Measurements from ENCODE around the gene CPN2. TPM values are rescaled to one million over a fixed set of nuclear protein-coding genes. Genes with fewer than 3 reads are reported as not detected.

CPN2 gene
- total and polyA plus RNA-seq, 2 of the 13 experiments (the other 11 are each of a cell fraction or from before 2014, with no cell fraction given): 26.7 to 27.7 TPM

DNA sequence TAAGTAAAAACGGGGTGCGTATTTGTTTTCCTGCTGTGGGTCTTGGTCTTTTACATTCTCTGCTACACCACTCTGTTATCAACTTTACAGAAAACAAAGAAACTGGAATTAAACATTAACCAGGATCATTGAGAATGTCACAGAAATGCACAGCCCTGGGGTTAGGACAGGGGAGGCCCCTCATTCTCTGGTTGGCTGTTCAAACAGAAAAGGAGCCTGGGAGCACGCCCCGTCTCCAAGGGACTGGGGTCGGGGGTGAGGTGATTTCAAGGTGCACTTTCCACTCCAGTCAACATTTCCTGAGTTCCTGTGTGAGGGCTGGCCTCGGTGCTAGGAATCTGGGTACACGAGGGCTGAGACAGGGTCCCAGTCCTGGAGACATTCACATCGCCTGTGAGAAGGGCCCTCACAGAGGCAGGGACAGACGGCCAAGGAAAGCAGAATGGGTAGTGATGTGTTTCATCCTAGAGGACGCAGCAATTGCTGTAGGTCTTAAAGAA, 30.3 kb downstream of the CPN2 start (continued):
- TF ChIP-seq BCL6 (CRISPR knock-in tag; IDR thresholded peaks at IDR 0.05): peak; percentile 68; the same call in 1 of the 2 replicates
- TF ChIP-seq, protein P1, sequence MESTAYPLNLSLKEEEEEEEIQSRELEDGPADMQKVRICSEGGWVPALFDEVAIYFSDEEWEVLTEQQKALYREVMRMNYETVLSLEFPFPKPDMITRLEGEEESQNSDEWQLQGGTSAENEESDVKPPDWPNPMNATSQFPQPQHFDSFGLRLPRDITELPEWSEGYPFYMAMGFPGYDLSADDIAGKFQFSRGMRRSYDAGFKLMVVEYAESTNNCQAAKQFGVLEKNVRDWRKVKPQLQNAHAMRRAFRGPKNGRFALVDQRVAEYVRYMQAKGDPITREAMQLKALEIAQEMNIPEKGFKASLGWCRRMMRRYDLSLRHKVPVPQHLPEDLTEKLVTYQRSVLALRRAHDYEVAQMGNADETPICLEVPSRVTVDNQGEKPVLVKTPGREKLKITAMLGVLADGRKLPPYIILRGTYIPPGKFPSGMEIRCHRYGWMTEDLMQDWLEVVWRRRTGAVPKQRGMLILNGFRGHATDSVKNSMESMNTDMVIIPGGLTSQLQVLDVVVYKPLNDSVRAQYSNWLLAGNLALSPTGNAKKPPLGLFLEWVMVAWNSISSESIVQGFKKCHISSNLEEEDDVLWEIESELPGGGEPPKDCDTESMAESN (CRISPR knock-in tag; conservative IDR thresholded peaks at IDR 0.05): no peak
- TF ChIP-seq KLF12 (CRISPR knock-in tag; IDR thresholded peaks at IDR 0.05; ENCODE audit: borderline replicate concordance): no peak
- TF ChIP-seq, protein P2, sequence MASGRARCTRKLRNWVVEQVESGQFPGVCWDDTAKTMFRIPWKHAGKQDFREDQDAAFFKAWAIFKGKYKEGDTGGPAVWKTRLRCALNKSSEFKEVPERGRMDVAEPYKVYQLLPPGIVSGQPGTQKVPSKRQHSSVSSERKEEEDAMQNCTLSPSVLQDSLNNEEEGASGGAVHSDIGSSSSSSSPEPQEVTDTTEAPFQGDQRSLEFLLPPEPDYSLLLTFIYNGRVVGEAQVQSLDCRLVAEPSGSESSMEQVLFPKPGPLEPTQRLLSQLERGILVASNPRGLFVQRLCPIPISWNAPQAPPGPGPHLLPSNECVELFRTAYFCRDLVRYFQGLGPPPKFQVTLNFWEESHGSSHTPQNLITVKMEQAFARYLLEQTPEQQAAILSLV (CRISPR knock-in tag; IDR thresholded peaks at IDR 0.05; ENCODE audit: borderline replicate concordance): no peak
- TF ChIP-seq POLR2A (IDR thresholded peaks at IDR 0.05; ENCODE audit: insufficient read depth in 1 of 2, low read depth in 2 of 2, low read length in 2 of 2): peak in 1 of 2 experiments; percentile 73; a peak in 2 of 4 replicates
- TF ChIP-seq ZFP36L2 (CRISPR knock-in tag; IDR thresholded peaks at IDR 0.05): no peak
- TF ChIP-seq ZNF382 (CRISPR knock-in tag; IDR thresholded peaks at IDR 0.05; ENCODE audit: borderline replicate concordance): no peak
- no peak for TF ChIP-seq NFE2 (CRISPR knock-in tag; IDR thresholded peaks at IDR 0.05)
- TF ChIP-seq, protein P3, sequence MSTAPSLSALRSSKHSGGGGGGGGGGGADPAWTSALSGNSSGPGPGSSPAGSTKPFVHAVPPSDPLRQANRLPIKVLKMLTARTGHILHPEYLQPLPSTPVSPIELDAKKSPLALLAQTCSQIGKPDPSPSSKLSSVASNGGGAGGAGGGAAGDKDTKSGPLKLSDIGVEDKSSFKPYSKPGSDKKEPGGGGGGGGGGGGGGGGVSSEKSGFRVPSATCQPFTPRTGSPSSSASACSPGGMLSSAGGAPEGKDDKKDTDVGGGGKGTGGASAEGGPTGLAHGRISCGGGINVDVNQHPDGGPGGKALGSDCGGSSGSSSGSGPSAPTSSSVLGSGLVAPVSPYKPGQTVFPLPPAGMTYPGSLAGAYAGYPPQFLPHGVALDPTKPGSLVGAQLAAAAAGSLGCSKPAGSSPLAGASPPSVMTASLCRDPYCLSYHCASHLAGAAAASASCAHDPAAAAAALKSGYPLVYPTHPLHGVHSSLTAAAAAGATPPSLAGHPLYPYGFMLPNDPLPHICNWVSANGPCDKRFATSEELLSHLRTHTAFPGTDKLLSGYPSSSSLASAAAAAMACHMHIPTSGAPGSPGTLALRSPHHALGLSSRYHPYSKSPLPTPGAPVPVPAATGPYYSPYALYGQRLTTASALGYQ (CRISPR knock-in tag; IDR thresholded peaks at IDR 0.05): peak; percentile 88
- TF ChIP-seq KLF6 (CRISPR knock-in tag; IDR thresholded peaks at IDR 0.05): peak; percentile 25; the same call in 1 of the 2 replicates
- TF ChIP-seq RFX5 (IDR thresholded peaks at IDR 0.05; ENCODE audit: low read depth, low read length): no peak
- TF ChIP-seq, protein P4, sequence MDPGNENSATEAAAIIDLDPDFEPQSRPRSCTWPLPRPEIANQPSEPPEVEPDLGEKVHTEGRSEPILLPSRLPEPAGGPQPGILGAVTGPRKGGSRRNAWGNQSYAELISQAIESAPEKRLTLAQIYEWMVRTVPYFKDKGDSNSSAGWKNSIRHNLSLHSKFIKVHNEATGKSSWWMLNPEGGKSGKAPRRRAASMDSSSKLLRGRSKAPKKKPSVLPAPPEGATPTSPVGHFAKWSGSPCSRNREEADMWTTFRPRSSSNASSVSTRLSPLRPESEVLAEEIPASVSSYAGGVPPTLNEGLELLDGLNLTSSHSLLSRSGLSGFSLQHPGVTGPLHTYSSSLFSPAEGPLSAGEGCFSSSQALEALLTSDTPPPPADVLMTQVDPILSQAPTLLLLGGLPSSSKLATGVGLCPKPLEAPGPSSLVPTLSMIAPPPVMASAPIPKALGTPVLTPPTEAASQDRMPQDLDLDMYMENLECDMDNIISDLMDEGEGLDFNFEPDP (CRISPR knock-in tag; conservative IDR thresholded peaks at IDR 0.05): no peak
- TF ChIP-seq CREM (IDR thresholded peaks at IDR 0.05): peak; percentile 55; the same call in 1 of the 2 replicates
- TF ChIP-seq CREM (CRISPR knock-in tag; IDR thresholded peaks at IDR 0.05): no peak
- TF ChIP-seq MYC (CRISPR knock-in tag; IDR thresholded peaks at IDR 0.05; ENCODE audit: borderline replicate concordance): peak; percentile 79; the same call in 1 of the 2 replicates
- TF ChIP-seq ZNF816 (CRISPR knock-in tag; IDR thresholded peaks at IDR 0.05; ENCODE audit: borderline replicate concordance): no peak; the same call in 1 of the 2 replicates
- no peak for TF ChIP-seq ZNF17 (CRISPR knock-in tag; IDR thresholded peaks at IDR 0.05)
- no peak for TF ChIP-seq FOXM1 (CRISPR knock-in tag; IDR thresholded peaks at IDR 0.05)
- no peak for TF ChIP-seq ZZZ3 (CRISPR knock-in tag; IDR thresholded peaks at IDR 0.05; ENCODE audit: borderline replicate concordance)
- TF ChIP-seq ZNF569 (CRISPR knock-in tag; IDR thresholded peaks at IDR 0.05; ENCODE audit: borderline replicate concordance): no peak
- TF ChIP-seq ZNF558 (CRISPR knock-in tag; IDR thresholded peaks at IDR 0.05; ENCODE audit: borderline replicate concordance): no peak
- peak; percentile 56 for TF ChIP-seq TCF7 (IDR thresholded peaks at IDR 0.05; ENCODE audit: low read depth)
- TF ChIP-seq MTF2 (CRISPR knock-in tag; IDR thresholded peaks at IDR 0.05; ENCODE audit: borderline replicate concordance): no peak
- TF ChIP-seq, protein P5, sequence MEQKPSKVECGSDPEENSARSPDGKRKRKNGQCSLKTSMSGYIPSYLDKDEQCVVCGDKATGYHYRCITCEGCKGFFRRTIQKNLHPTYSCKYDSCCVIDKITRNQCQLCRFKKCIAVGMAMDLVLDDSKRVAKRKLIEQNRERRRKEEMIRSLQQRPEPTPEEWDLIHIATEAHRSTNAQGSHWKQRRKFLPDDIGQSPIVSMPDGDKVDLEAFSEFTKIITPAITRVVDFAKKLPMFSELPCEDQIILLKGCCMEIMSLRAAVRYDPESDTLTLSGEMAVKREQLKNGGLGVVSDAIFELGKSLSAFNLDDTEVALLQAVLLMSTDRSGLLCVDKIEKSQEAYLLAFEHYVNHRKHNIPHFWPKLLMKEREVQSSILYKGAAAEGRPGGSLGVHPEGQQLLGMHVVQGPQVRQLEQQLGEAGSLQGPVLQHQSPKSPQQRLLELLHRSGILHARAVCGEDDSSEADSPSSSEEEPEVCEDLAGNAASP (CRISPR knock-in tag; IDR thresholded peaks at IDR 0.05; ENCODE audit: borderline replicate concordance): peak; percentile 59; the same call in 1 of the 2 replicates
- TF ChIP-seq ZBTB38 (CRISPR knock-in tag; IDR thresholded peaks at IDR 0.05): no peak
